GM19395 (cell line): ENCODE data around the gene WNT9A.
"Not testable (repeated sequence)": the region's sequence is repeated elsewhere in the genome, so short reads cannot be mapped to it uniquely, and the experiment has no call there.

ENCODE experiments used
- ATAC-seq: cut with Tn5 transposase; IDR thresholded peaks from one replicate; pipeline ENCODE4 v1.9.1; 2021; ENCODE audit warnings: mild to moderate bottlenecking, moderate library complexity; ENCODE audit not compliant: unreplicated experiment

The WNT9A gene, protein sequence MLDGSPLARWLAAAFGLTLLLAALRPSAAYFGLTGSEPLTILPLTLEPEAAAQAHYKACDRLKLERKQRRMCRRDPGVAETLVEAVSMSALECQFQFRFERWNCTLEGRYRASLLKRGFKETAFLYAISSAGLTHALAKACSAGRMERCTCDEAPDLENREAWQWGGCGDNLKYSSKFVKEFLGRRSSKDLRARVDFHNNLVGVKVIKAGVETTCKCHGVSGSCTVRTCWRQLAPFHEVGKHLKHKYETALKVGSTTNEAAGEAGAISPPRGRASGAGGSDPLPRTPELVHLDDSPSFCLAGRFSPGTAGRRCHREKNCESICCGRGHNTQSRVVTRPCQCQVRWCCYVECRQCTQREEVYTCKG

DNA sequence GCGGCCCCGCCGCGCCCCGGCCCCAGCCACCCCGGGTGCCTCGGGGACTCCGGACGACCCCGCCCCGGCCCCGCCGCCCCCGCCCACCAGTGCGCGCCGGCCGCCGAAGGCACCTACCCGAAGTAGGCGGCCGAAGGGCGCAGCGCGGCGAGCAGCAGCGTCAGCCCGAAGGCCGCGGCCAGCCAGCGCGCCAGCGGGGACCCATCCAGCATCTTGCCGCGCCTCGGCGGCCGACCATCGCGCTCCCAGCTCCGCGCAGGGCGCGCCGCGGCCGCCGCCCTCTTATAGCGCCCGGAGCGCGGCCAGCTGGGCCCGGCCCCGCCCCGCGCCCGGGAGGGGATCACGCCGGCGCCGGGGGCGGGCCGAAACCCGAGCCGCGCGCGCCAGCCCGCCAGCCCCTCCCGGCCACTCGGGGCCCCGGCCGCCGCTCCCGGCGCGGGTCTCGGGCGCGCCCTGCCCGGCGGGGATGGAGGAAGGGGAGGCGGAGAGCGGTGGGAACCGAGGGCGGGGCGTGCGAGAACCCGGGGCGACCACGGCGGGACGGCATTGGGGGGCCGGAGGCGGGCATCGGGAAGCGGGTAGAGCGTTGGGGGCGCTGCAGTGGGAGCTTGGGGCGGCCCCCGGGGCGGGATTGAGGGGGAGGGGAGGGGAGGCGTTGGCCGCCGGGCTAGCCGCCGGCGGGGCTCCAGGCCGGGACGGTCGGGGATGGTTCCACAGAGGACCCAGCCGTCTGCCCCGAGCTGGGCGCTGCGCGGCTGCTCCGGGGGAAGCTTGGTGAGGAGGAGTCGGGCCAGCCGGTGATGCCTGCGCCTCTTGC lies at the start of gene WNT9A:
WNT9A (minus strand) TSS at position 257 of the 817 bp plus-strand sequence; CDS start at position 212, 45 bp downstream.
- no peak for ATAC-seq

DNA sequence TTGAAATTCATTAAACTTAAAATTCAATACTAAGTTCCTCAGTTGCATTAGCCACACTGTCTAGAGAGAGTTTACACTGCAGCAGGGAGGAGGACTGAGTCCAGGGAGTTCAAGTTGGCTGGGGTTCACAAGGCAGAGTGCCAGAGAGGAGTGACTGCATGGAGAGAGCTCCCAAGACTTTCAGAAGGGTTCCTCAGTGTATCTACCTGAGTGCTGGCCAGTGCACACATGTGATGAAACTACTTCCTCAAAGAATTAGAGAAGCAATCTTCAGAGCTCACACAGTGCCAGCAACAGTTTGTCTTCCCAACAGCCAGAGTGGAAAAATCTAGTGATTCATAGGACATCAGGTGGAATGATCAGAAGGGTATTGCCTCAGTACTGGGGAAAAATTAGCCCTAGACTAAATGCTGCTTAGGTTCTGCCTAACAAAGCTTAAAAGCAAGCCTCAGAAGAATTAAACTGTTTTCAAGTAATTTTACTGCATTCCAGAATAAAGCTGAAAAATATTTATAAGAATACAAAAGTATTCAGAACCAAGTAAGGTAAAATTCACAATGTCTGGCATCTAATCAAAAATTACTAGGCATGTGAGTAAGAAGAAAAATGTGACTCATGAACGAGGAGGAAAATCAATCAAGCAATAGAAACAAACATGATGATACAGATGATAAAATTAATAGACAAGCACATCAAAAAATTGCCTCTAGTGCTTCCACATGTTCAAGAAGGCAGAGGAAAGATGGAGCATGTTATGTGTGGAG lies 48.6 kb upstream of the WNT9A start:
- ATAC-seq: no peak

DNA sequence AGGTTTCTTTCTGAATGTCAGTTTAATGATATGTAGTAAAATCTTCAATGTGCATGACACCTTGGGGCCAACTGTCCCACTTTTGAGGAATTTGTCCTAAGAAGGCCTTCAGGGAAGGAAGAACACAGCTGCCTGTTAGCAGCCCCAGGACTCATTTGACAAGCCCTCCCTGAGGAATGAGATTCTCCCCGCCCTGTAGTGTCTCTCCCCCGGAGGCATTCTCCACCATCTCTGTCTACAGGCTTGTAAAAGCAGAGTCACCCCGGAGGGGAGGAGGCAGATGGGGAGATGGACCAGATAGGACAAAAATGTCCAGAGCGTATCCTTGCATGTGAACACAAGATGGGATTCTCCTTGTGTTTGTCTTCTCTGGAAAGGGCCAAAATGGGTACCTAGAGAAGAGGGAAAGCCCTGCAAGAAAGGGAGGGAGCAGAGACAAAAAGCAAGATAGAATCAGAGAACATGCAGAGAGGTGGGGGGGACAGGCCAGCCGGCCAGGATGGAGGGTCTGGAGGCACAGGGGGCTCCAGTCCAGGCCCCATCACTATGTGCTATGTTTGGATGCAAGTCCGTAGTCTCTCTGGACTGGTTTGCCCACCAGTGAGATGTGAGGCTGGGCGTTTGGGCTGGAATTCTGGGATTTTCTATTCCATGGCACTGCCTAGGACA lies 47.0 kb upstream of the WNT9A start:
- ATAC-seq: no peak

DNA sequence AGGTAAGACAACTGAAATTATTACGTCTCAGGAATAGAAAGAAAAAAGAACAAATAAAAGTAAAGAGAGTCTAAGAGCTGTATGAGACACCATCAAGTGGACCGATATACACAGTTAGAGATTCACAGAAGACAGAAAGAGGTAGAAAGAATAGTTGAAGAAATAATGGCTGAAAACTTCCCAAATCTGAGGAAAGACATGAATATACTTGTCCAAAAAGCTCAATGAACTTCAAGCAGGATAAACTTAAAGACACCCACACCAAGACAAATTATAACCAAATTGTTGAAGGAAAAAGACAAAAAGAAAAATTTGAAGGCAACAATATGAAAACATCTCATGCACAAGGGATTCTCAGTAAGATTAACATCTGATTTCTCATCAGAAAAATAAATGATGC lies 39.4 kb upstream of the WNT9A start:
- ATAC-seq: no peak

DNA sequence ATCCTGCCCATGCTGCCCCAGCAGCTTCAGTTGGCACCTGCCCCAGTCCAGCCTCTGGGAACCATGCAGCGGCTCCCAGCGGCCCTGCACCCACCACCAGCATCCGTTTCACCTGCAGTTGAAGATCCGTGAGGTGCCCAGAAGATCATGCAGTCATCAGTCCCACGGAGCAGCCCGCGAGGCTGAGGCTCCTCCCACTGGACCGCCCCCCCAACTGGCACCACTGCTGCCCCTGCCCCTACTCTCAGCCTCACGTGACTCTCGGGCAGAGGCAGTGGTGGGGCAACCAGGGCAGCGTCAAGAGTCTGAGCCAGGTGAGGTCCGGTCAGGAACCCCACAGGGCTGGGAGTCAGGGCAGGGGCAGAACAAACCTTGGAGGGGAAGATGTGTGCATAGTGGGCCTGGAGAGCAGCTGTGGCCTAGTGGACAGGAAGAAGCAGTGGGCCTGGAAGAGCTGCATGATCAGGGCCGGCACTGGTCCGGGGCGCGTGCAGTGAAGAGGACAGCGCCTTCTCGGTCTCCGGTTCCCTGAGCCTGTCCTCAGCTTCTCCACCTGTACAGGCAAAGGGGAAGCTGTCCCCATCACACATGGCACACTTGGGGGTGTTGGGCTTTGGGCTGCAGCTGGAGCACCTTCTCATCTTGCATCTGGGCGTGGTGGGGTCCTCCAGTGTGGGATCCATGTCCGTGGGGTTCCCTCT lies 28.0 kb upstream of the WNT9A start:
- ATAC-seq: not testable (repeated sequence)

DNA sequence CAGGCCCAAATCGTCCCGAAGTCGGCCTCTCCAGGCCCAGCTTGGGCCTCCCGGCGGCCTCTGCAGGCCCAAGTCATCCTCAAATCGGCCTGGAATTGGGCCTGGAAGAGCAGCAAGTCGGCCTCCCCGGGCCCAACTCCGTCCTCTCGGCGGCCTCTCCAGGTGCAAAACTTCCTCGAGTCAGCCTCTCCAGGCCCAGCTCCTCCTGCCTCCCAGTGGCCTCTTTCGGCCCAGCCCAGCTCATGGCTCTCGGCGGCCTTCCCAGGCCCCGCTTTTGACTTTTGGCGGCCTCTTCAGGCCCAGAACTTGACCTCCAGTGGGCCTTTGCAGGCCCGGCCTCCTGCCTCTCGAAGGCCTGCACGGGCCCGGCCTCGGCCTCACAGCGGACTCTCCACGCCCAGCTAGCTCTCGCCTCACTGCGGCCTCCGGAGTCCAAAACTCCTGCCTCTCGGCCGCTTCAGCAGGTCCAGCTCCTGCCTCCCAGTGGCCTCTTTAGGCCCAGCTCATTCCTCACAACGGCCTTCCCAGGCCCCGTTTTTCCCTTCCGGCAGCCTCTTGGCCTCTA lies 26.1 kb upstream of the WNT9A start:
- ATAC-seq: not testable (repeated sequence)

DNA sequence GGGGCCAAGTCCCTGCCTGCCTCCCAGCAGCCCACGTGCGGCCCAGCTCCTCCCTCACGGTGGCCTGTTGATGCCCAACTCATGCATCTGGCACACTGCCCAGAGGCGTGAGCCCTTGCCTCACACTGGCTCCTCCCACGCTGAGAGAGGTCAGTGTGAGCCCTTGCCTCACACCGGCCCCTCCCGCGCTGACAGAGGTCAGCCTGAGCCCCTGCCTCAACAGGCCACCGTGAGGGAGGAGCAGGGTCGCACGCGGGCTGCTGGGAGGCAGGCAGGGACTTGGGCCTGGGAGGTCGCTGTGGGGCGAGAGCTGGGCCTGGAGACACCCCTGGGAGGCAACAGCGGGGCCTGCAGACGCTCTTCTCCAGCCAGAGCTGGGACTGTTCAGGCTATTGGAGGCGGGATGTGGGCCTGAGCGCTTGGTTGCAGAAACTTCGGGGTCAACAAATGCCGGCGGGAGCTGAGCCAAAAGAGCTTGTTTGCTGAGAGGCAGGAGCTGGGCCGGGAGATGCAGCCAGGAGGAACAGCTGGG lies 25.2 kb upstream of the WNT9A start:
- not testable (repeated sequence) for ATAC-seq

DNA sequence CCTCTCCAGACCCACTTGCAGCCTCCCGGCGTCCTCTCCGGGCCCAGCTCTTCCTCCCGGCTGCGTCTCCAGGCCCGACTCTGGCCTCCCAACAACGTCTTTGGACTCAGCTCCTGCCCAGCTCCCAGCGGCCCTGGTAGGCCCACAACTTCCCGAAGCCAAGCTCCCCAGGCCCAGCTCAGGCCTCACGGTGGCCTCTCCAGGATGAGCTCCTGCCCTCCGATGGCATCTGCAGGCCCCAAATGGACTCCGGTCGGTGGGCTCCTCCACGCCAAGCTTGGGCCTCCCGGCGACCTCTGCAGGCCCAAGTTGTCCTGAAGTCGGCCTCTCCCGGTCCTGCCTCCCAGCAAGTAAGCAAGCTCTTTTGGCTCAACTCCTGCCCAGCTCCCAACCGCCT lies 24.5 kb upstream of the WNT9A start:
- not testable (repeated sequence) for ATAC-seq

DNA sequence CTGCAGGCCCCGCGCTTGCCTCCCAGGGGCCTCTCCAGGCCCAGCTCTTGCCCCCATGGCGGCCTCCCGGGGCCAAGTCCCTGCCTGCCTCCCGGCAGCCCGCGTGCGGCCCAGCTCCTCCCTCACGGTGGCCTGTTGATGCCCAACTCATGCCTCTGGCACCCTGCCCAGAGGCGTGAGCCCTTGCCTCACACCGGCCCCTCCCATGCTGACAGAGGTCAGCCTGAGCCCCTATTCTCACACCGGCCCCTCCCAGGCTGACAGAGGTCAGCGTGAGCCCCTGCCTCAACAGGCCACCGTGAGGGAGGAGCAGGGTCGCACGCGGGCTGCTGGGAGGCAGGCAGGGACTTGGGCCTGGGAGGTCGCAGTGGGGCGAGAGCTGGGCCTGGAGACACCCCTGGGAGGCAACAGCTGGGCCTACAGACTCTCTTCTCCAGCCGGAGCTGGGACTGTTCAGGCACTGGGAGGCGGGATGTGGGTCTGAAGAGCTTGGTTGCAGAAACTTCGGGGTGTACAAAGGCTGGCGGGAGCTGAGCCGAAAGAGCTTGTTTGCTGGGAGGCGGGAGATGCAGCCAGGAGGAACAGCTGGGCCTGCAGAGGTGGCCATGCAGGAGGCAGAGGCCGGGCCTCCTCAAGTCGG lies 24.0 kb upstream of the WNT9A start:
- not testable (repeated sequence) for ATAC-seq

DNA sequence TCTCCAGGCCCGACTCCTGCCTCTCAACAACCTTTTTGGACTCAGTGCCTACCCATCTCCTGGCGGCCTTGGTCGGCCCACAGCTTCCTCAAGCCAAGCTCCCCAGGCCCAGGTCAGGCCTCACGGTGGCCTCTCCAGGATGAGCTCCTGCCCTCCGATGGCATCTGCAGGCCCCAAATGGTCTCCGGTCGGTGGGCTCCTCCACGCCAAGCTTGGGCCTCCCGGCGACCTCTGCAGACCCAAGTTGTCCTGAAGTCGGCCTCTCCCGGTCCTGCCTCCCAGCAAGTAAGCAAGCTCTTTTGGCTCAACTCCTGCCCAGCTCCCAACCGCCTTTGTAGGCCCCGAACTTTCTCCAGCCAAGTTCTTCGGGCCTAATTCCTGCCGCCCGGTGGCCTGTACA lies 23.5 kb upstream of the WNT9A start:
- ATAC-seq: not testable (repeated sequence)

DNA sequence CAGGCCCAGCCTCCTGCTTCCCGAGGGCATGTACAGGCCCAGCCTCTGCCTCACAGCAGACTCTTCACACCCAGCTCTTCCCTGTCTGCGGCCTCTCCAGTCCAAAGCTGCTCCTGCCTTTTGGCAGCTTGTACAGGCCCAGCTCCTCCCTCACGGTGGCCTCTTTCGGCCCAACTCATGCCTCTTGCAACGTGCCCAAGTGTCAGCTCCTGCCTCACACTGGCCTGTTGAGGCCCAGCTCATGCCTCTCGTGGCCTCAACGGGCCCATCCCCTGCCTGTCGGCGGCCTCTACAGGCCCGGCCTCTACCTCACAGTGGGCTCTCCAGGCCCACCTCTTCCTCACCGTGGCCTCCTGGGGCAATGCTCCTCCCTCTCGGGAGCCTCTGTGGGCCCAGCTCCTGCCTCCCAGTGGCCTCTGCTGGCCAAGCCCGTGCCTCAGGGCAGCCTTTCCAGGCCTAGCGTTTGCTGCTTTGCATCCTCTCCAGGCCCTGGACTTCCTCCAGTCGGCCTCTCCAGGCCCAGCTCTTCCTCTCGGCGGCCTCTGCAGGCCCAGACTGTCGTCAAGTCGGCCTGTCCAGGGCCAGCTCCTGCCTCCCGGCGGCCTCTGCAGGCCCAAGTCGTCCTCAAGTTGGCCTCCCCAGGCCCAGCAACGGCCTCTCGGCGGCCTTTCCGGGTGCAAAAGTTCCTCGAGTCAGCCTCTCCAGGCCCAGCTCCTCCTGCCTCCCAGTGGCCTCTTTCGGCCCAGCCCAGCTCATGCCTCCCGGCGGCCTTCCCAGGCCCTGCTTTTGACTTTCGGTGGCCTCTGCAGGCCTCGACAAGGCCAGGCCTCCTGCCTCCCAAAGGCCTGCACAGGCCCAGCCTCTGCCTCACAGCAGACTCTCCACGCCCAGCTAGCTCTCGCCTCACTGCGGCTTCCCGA lies 22.6 kb upstream of the WNT9A start:
- ATAC-seq: not testable (repeated sequence)

DNA sequence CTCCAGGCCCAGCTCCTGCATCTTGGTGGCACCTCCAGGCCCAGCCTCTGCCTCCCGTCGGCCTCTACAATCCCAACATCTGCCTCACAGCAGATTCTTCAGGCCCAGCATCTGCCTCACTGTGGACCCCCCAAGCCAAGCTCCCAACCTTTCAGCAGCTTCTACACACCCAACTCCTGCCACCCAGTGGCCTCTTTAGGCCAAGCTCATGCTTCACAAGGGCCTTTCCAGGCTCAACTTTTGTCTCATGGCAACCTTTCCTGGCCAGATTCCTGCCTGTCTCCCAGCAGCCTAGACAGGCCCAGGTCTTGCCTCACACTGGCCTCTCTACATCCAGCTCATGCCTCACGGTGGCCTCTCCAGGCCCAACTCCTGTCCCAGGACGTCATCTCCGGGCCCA lies 20.1 kb upstream of the WNT9A start:
- not testable (repeated sequence) for ATAC-seq

DNA sequence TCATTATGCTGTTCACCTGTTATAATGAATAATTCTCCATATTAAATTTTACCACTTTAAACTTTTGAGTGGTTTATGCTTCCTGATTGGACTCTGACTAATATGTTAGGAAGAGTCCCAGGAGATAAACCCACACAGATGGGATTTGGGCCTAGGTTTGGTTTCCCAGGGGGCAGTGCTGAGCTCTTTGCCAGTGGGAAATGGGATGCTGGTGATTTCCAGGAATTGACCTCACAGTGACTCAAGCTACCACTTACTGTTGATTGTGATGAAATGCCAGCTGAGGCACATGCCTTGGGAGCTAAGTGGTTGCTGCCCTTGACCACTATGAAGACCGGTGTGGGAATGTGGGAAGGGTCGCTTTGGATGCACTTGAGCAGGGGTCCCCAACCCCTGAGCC lies 19.0 kb upstream of the WNT9A start:
- ATAC-seq: not testable (repeated sequence)

DNA sequence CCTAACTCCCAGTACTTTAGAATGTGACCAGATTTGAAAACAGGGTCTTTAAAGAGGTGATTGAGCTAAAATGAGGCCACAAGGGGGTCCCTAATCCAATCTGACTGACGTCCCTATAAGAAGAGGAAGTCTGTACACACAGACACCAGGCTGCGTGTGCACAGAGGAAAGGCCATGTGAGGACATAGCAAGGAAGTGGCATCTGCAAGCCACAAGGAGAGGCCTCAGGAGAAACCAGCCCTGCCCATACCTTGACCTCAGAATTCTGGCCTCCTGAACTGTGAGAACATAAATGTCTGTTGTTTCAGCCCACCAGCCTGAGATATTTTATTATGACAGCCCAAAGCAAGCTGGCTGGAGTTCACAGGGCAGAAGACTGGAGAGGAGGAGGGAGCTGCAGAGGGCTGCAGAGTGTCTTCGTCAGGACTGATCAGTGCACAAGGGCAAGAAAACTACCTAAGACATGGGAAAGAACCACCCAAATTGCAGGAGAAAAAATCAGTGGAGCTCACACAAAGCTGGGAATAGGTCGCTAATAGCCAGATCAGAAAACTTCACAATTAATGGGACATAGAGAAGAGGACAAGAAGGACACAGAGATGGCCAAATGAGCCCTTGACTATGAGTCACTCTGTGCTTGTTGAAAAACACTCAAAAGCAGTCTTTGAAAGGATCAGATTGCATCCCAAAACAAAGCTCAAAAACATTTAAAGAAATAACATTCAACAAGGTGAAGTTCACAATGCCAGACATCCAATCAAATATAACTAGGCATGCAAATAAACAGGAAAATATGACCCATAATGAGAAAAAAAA lies 14.1 kb upstream of the WNT9A start:
- ATAC-seq: no peak

DNA sequence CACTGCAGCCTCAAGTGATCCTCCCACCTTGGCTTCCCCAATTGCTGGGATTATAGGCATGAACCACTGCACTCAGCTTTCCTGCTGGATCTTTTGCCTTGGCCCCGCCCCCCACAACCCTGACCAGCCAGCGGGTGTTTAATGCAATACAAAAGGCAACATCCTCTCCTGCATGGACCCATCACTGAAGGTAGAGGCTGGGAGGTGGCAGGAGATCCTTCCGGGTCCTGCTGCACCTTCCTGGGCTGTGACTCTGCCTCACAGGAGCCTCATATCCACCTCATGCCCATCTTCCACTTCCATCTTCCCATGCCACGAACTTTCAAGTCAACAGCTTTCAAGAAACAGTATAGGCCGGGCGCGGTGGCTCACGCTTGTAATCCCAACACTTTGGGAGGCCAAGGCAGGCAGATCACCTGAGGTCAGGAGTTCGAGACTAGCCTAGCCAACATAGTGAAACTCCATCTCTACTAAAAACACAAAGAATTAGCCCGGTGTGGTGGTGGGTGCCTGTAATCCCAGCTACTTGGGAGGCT lies 11.7 kb upstream of the WNT9A start:
- no peak for ATAC-seq

DNA sequence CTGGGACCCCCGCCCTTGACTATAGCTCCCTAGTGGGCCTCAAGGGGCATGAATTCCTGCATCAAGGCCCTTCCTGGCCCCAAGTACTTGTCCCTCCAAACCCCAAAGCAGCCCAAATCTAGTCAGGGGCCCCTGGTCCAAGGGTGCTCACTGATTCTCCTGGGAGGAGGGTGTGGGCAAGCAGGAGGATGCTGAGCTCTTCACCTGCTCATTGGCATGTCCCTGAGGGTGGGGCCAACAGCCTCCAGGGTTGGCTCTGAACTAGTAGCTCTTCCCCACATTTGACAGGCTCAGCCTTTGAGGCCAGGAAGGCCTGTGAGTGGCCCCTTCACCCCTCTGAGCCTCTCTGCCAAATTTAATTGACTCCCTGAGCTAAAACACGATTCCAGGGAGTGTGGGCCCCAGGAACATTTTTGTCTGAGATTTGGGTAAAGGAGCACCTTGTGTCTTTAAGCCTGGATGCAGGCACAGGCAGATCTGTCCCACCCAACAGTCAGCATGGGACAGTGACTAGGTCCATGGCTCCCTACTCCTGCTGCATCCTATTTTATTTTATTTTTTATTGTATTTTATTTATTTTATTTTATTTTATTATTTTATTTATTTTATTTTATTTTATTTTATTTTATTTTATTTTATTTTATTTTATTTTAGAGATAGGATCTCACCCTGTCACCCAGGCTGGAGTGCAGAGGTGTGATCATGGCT lies 11.0 kb upstream of the WNT9A start:
- ATAC-seq: no peak
